HG03025 (cell line): Measurements from ENCODE around the gene TNFRSF1B.

Experiments
- ATAC-seq: cut with Tn5 transposase; IDR thresholded peaks from one replicate; pipeline ENCODE4 v1.9.1; 2021; ENCODE audit warnings: mild to moderate bottlenecking, moderate library complexity; ENCODE audit not compliant: unreplicated experiment, low FRiP score

TNFRSF1B gene

GRCh38 chr1:12188657-12189327 is 22.0 kb downstream of the TNFRSF1B start:
- ATAC-seq = no peak

DNA sequence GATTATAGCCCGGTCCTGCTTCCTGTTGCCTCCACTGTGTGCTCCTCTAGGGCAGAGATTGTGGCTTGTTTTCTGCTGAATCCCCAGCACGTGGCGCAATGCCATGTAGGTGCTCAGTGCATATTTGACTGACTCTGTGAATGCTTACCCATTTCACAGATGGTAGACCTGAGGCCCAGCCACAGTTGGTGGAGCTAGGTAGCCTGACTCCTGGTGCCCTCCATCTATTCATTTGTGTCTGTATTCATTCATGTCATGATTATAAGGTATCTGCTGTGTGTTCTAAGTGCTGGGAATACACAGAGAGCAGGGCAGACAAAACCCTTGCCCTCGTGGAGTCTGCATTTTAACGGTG is 22.5 kb downstream of the TNFRSF1B start:
- no peak for ATAC-seq

- no peak for ATAC-seq
Measured at GRCh38 chr1:12191242-12192032, 24.6 kb downstream of the TNFRSF1B start.

DNA sequence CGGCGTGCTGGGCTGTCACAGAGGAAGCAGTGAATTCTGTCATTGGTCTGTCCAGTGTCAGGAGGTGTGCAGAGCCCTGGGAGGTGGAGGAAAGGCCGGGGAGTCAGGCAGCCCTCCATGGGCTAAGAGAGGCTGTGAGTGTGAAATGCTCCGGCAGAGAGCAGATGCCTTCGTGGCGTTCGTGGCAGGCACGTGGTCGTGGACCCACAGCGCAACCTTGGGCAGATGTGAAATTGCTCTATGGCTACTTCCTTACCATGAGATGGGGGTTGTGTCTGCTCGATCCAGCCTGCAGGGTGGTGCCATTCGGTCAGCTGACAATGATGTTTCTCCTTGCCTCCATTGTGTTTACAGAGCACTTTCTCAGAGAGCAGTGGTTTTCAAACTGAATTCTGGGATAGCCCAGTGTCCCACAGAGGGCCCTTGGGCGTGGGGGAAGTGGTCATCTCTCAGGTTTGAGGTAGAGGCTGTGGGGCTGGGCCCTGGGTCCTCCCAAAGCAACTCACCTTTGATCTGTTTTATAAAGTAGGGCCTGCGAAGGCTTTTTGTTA is 27.9 kb downstream of the TNFRSF1B start:
- no peak for ATAC-seq

DNA sequence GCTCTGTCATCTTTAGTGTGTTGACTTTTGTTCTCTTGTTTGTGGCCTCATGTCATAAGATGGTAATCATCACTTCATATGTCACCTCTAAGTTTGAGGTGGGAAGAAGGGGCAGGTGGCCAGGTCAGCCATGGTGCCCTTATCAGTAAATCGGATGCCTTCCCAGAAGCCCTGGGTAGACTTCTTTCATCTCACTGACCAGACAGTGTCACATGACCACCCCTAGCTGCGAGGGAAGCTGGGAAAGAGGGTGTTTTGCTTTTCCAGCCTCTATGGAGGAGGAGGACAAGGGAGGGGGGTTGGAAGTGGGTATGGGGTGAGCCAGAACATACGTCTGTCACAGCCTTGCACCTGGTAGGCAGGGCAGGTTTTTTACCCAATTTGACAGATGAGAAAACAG is 28.6 kb downstream of the TNFRSF1B start:
- no peak for ATAC-seq

- no peak for ATAC-seq
Measured at GRCh38 chr1:12196641-12197482, 30.1 kb downstream of the TNFRSF1B start.

- ATAC-seq = no peak
Measured at GRCh38 chr1:12197483-12197880, 30.7 kb downstream of the TNFRSF1B start.

- no peak for ATAC-seq
Measured at GRCh38 chr1:12200208-12200607, 33.4 kb downstream of the TNFRSF1B start.

- ATAC-seq = no peak
Measured at GRCh38 chr1:12201352-12202189, 34.8 kb downstream of the TNFRSF1B start.

DNA sequence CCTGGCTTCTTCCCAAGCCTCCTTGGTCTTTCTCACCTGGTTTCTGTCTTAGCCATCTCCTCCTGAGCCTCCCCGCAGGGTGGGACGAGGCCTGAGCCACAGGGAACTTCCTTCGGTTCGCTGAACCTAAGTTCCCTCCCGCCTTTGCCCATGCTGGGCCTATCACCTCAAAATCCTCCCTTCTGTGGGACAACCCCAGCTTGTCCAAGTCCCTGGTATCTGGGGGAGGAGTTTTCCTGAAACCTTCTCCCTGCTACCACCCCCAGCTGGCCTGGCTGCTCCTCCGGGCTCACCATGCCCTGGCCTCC is 35.4 kb downstream of the TNFRSF1B start:
- no peak for ATAC-seq

- ATAC-seq = no peak
Measured at GRCh38 chr1:12202577-12202976, 35.8 kb downstream of the TNFRSF1B start.

GRCh38 chr1:12203216-12204007 is 36.6 kb downstream of the TNFRSF1B start:
- ATAC-seq = no peak

- no peak for ATAC-seq
Measured at GRCh38 chr1:12204140-12204539, 37.3 kb downstream of the TNFRSF1B start.

DNA sequence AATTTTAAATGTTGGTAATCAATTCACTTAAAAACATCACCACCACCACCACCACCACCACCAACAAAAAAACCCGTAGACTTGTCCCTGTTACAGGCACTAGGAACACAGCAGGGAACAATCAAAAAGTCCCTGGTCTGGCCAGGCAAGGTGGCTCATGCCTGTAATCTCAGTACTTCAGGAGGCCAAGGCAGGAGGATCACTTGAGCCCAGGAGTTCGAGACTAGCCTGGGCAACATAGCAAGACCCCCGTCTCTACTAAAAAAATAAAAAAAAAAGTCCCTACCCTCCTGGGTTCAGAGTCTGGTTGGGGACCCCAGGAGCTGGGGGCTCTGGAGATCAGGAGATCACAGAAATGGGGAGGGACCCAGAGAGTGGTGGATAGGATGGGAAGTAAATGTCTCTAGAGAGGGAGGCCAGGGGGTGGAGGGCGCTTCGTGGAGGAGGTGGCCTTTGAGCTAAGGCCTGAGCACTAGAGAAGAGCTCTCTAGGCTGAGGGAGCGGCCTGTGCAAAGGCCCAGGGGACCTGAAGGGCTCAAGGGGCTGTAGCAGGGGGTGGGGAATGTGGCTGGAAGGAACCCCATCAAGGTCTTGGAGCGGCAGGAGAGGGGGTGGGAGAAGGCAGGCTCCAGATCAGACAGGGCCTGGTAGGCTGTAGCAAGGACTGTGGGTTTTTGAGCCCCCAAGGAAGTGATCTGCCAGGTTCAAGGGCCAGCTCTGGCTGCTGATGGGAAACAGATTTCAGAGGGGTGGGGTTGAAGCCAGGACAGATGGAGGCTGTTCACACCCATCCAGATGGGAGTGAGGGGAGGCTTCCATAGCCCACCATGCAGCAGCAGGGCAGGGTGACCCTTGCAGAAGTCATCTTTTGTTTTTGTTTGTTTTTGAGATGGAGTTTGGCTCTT is 38.2 kb downstream of the TNFRSF1B start:
- ATAC-seq = no peak

DNA sequence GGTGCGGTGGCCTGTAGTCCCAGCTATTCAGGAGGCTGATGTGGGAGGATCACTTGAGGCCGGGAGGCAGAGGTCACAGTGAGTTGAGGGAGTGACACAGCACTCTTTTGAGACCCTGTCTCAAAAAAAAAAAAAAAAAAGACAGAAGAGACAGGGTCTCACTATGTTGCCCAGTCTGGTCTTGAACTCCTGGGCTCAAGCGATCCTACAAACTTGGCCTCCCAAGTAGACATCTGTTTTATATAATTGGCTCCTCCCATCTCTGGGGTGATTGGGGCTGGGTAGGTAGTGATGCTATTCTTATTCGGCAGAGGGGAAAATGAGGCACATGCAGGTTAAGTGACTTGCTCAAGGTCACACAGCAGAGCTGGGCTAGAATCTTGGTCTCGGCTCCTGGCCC is 39.4 kb downstream of the TNFRSF1B start:
- ATAC-seq = no peak

DNA sequence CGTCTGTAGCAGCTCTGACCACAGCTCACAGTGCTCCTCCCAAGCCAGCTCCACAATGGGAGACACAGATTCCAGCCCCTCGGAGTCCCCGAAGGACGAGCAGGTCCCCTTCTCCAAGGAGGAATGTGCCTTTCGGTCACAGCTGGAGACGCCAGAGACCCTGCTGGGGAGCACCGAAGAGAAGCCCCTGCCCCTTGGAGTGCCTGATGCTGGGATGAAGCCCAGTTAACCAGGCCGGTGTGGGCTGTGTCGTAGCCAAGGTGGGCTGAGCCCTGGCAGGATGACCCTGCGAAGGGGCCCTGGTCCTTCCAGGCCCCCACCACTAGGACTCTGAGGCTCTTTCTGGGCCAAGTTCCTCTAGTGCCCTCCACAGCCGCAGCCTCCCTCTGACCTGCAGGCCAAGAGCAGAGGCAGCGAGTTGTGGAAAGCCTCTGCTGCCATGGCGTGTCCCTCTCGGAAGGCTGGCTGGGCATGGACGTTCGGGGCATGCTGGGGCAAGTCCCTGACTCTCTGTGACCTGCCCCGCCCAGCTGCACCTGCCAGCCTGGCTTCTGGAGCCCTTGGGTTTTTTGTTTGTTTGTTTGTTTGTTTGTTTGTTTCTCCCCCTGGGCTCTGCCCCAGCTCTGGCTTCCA is 40.1 kb downstream of the TNFRSF1B start:
- ATAC-seq = no peak

- ATAC-seq = no peak
Measured at GRCh38 chr1:12208271-12208670, 41.5 kb downstream of the TNFRSF1B start.
